Kidney (tissue), 14 donors: ENCODE data around the gene CABP5. TPM values are rescaled to one million over a fixed set of nuclear protein-coding genes. Genes with fewer than 3 reads are reported as not detected.
A peak's percentile ranks its signal among the peaks of the same experiment; 100 is the strongest.

ENCODE experiments used
- DNase-seq, 5 donors: peaks; one replicate each; pipeline ENCODE4 v3.0.0-alpha.2; 2013 to 2020
- FAIRE-seq: peaks from 2 replicates; lab custom pipeline; 2012; peaks lifted over from hg19 to GRCh38; lab: Jason Lieb, UNC
- H3K27ac ChIP-seq, 2 donors: one replicate each; pipeline ENCODE4 v1.7.0; 2013; ENCODE audit warnings: low read depth in 2 of 2, low read length in 2 of 2, inconsistent platforms in 1 of 2
- H3K27me3 ChIP-seq: one replicate; pipeline ENCODE4 v1.7.1; 2013; ENCODE audit warnings: low read length, inconsistent platforms; ENCODE audit not compliant: control insufficient read depth, insufficient read depth
- H3K36me3 ChIP-seq, 3 donors: one replicate each; pipeline versions ENCODE4 v1.7.0 to v1.7.1; 2013; ENCODE audit warnings: low read length in 3 of 3, control low read depth in 1 of 3, inconsistent platforms in 1 of 3; ENCODE audit not compliant: insufficient read depth in 3 of 3, control insufficient read depth in 2 of 3
- H3K4me1 ChIP-seq, 3 donors: one replicate each; pipeline versions ENCODE4 v1.7.0 to v1.7.1; 2013; ENCODE audit warnings: low read length in 3 of 3, inconsistent platforms in 1 of 3, low read depth in 1 of 3; ENCODE audit not compliant: control insufficient read depth in 2 of 3, insufficient read depth in 2 of 3
- H3K4me3 ChIP-seq, 3 donors: one replicate each; pipeline versions ENCODE4 v1.7.0 to v1.8.1; 2013; ENCODE audit warnings: low read length in 3 of 3, control low read depth in 1 of 3, inconsistent platforms in 1 of 3
- H3K9ac ChIP-seq, 3 donors: one replicate each; pipeline versions ENCODE4 v1.7.0 to v1.7.1; 2013; ENCODE audit warnings: low read length in 3 of 3, control low read depth in 1 of 3, inconsistent platforms in 1 of 3
- H3K9me3 ChIP-seq, 3 donors: one replicate each; pipeline versions ENCODE4 v1.7.0 to v1.7.1; 2013; ENCODE audit warnings: low read length in 3 of 3, control low read depth in 1 of 3, inconsistent platforms in 1 of 3; ENCODE audit not compliant: control insufficient read depth in 2 of 3, insufficient read depth in 1 of 3
- CTCF ChIP-seq: IDR thresholded peaks from 3 replicates; pipeline ENCODE4 v1.5.1; 2012; ENCODE audit warnings: mild to moderate bottlenecking, moderate library complexity, borderline replicate concordance; ENCODE audit not compliant: insufficient read depth; ENCODE audit errors: extremely low read depth
- intact Hi-C: fragments of 100-400 bp; cut with DNase I; formaldehyde crosslinking; loops from one replicate; pipeline ENCODE4 v1.11.1; 2022
- polyA plus RNA-seq: library from polyadenylated mRNA; stranded (reverse); fragments of 350-450 nt; fragmentation: Illumina TruSeq; extraction: RNeasy Lipid Tissue Mini Kit (QIAGEN cat#74804); gene quantifications from one replicate; pipeline ENCODE4 v1.2.3, GENCODE V29; 2014; ENCODE audit warnings: low read depth, low replicate concordance; ENCODE audit not compliant: insufficient read depth
- total RNA-seq: library from RNA; stranded (reverse); fragmentation: NEBNext Ultra II Directional; extraction: Animal tissue kit (Norgen Biotek cat#: 25700); gene quantifications from one replicate; pipeline ENCODE4 v1.2.1, GENCODE V29; 2021
- donor health status: control.
- donor health status: control.
- donor health status: control.
- donor health status: control.
- donor health status: control.
- donor health status: DM: yes; HTN: yes; CAD: no.
- donor health status: Normal renal cell carcinoma (clear cell type).

Gene CABP5
- total and polyA plus RNA-seq, 2 donors from 2014 or later = not detected

- H3K27me3 ChIP-seq = no peaks in the 10 kb centered on the region
- FAIRE-seq = no peak
- TF ChIP-seq CTCF = no peak
- no peaks in the 10 kb centered on the region for H3K4me1 ChIP-seq
- no peak overlapping the region for H3K9ac ChIP-seq
- no peak for DNase-seq
- intact Hi-C loops = no loop called here
- H3K27ac ChIP-seq = no peak overlapping the region
- H3K36me3 ChIP-seq = no peaks in the 10 kb centered on the region
- no peak overlapping the region for H3K4me3 ChIP-seq
- no peaks in the 10 kb centered on the region for H3K9me3 ChIP-seq
Observed at GRCh38 chr19:48069435-48069834, 25.6 kb upstream of the CABP5 start.

- Histone ChIP-seq H3K4me1 (no peaks in the 10 kb centered on the region), H3K4me3 (no peak overlapping the region), H3K27me3 (no peaks in the 10 kb centered on the region), H3K36me3 (no peaks in the 10 kb centered on the region), H3K9ac (no peak overlapping the region), H3K27ac (no peak overlapping the region), H3K9me3 (no peaks in the 10 kb centered on the region)
- intact Hi-C loops = no loop called here
- DNase-seq = no peak
- no peak for TF ChIP-seq CTCF
- FAIRE-seq = no peak
Observed at GRCh38 chr19:48064509-48064908, 20.6 kb upstream of the CABP5 start.

- H3K27me3 ChIP-seq = no peaks in the 10 kb centered on the region
- FAIRE-seq = no peak
- peak in 2 of 5 donors; percentile 0 to 41 for DNase-seq
- no peak overlapping the region for H3K9ac ChIP-seq
- H3K4me1 ChIP-seq = no peaks in the 10 kb centered on the region
- no peaks in the 10 kb centered on the region for H3K36me3 ChIP-seq
- no peak for TF ChIP-seq CTCF
- no peak overlapping the region for H3K4me3 ChIP-seq
- intact Hi-C loops = no loop called here
- no peak overlapping the region for H3K27ac ChIP-seq
- no peaks in the 10 kb centered on the region for H3K9me3 ChIP-seq
Observed at GRCh38 chr19:48061401-48062344, 17.8 kb upstream of the CABP5 start.
